Hepatocyte (in vitro differentiated cells): ENCODE data around the gene ACAD9.

Experiments used
- EZH2 ChIP-seq: fragments of 200-600 bp; sonication (generic); IDR thresholded peaks from 2 replicates; pipeline ENCODE4 v1.6.1; 2016; ENCODE audit warnings: antibody characterized with exemption, mild to moderate bottlenecking, borderline replicate concordance
- EZH2phosphoT487 ChIP-seq: fragments of 200-600 bp; sonication (generic); IDR thresholded peaks from one replicate; pipeline ENCODE4 v1.6.1; 2018; ENCODE audit warnings: antibody characterized with exemption, mild to moderate bottlenecking, low read depth, moderate library complexity; ENCODE audit not compliant: unreplicated experiment, severe bottlenecking
- TF ChIP-seq, protein P1 (sequence below): fragments of 200-600 bp; sonication (generic); IDR thresholded peaks from 2 replicates; pipeline ENCODE4 v1.5.1; 2016; ENCODE audit warnings: antibody characterized with exemption, mild to moderate bottlenecking; ENCODE audit not compliant: poor library complexity

DNA sequence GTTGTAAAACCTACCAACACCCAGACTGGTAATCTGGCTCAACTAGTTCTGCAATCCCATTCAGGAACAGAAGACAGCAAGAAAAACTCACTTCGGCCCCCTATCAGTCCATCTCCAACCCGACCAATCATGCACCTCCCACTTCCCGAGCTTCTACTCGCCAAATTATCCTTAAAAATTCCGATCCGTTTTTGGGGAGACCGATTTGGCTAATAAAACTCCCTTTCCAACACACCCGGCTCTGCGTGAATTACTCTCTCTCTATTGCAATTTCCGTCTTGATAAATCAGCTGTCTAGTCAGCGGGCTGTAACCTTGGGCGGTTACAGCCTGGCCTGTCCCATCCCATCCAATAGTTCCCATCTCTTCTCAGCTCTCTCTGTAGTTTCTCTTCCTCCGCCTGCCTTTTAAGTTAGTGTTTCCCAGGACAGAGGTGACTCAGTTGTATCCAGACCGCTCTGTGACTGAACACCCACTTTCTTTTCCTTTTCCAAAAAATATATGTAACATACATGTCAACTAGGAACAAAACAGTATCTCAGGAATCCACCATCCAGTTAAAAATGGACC is 780 bp upstream of the ACAD9 start:
- TF ChIP-seq, protein P1, sequence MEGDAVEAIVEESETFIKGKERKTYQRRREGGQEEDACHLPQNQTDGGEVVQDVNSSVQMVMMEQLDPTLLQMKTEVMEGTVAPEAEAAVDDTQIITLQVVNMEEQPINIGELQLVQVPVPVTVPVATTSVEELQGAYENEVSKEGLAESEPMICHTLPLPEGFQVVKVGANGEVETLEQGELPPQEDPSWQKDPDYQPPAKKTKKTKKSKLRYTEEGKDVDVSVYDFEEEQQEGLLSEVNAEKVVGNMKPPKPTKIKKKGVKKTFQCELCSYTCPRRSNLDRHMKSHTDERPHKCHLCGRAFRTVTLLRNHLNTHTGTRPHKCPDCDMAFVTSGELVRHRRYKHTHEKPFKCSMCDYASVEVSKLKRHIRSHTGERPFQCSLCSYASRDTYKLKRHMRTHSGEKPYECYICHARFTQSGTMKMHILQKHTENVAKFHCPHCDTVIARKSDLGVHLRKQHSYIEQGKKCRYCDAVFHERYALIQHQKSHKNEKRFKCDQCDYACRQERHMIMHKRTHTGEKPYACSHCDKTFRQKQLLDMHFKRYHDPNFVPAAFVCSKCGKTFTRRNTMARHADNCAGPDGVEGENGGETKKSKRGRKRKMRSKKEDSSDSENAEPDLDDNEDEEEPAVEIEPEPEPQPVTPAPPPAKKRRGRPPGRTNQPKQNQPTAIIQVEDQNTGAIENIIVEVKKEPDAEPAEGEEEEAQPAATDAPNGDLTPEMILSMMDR, result no peak
- no peak for TF ChIP-seq EZH2
- no peak for TF ChIP-seq EZH2phosphoT487
